Muscle of leg (tissue), 11 donors: ENCODE data around the gene TRPM5. TPM values are rescaled to one million over a fixed set of nuclear protein-coding genes. Genes with fewer than 3 reads are reported as not detected.

Source experiments
- DNase-seq: peaks from one replicate; pipeline ENCODE4 v3.0.0; 2013
- H3K27ac ChIP-seq: one replicate; pipeline ENCODE4 v1.5.1; 2013; ENCODE audit warnings: mild to moderate bottlenecking, low read length, control low read depth
- H3K27me3 ChIP-seq: one replicate; pipeline ENCODE4 v1.6.1; 2013; ENCODE audit warnings: low read length; ENCODE audit not compliant: control insufficient read depth, insufficient read depth
- H3K36me3 ChIP-seq: one replicate; pipeline ENCODE4 v1.6.1; 2013; ENCODE audit warnings: low read length; ENCODE audit not compliant: control insufficient read depth, insufficient read depth
- H3K4me1 ChIP-seq: one replicate; pipeline ENCODE4 v1.6.1; 2013; ENCODE audit warnings: low read length; ENCODE audit not compliant: control insufficient read depth, insufficient read depth
- H3K4me3 ChIP-seq: one replicate; pipeline ENCODE4 v1.5.1; 2013; ENCODE audit warnings: low read length, control low read depth
- H3K9me3 ChIP-seq: replicated peaks from 2 replicates; pipeline ENCODE4 v1.6.1; 2013; ENCODE audit warnings: low read depth, low read length; ENCODE audit not compliant: control insufficient read depth
- WGBS: methylation state at CpG from one replicate; pipeline ENCODE4 v1.1.5; 2013; ENCODE audit warnings: missing lambda C conversion rate; ENCODE audit not compliant: insufficient coverage; 5-methylcytosine and 5-hydroxymethylcytosine counted together
- polyA plus RNA-seq, 8 donors: library from polyadenylated mRNA; unstranded; fragments of 120-200 nt; gene quantifications; one replicate each; pipeline versions ENCODE4 v1.2.1 to v1.2.3, GENCODE V29; 2013; ENCODE audit warnings: inconsistent platforms in 1 of 8, low replicate concordance in 1 of 8; ENCODE audit not compliant: insufficient read length in 8 of 8, insufficient read depth in 1 of 8
- total RNA-seq: library from RNA; stranded (reverse); fragments of 120-200 nt; gene quantifications from one replicate; pipeline ENCODE4 v1.2.4, GENCODE V29; 2013

TRPM5 gene
- total and polyA plus RNA-seq, 9 donors, result under 0.01 to 0.05 (median 0.04) TPM; not detected in 5

DNA sequence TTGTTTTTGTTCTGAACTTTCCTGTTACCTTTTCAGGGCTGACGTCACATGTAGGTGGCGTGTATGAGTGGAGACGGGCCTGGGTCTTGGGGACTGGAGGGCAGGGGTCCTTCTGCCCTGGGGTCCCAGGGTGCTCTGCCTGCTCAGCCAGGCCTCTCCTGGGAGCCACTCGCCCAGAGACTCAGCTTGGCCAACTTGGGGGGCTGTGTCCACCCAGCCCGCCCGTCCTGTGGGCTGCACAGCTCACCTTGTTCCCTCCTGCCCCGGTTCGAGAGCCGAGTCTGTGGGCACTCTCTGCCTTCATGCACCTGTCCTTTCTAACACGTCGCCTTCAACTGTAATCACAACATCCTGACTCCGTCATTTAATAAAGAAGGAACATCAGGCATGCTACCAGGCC is 47.3 kb downstream of the TRPM5 start:
- Histone ChIP-seq H3K27me3 (no peaks in the 10 kb centered on the region), H3K27ac (no peak overlapping the region), H3K9me3 (no peaks in the 10 kb centered on the region), H3K36me3 (peaks cover 70% of the 10 kb centered on the region), H3K4me1 (peaks cover 44% of the 10 kb centered on the region), H3K4me3 (no peak overlapping the region)
- DNase-seq, result no peak
- 86% methylated on average over 12 of the region's 12 CpGs for WGBS

DNA sequence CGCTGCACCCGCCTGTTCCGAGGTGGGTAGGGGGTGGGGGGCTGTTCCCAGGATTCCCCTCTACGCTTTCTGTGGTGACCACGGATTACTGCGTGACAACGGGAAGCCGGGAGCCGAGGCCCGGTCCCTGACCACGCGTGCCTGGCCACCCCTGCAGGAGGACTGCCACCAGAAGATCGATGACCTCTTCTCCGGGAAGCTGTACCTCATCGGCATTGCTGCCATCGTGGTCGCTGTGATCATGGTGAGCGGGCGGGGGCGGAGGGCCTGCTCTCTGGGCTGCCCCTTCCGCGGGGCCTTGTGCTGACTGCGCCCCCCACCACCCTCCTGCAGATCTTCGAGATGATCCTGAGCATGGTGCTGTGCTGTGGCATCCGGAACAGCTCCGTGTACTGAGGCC is 47.8 kb downstream of the TRPM5 start:
- no peak overlapping the region for H3K4me3 ChIP-seq
- H3K4me1 ChIP-seq, result peaks cover 44% of the 10 kb centered on the region
- no peak for DNase-seq
- peaks cover 70% of the 10 kb centered on the region for H3K36me3 ChIP-seq
- H3K27me3 ChIP-seq, result no peaks in the 10 kb centered on the region
- WGBS, result 88% methylated on average over 24 of the region's 26 CpGs
- H3K27ac ChIP-seq, result no peak overlapping the region
- no peaks in the 10 kb centered on the region for H3K9me3 ChIP-seq

DNA sequence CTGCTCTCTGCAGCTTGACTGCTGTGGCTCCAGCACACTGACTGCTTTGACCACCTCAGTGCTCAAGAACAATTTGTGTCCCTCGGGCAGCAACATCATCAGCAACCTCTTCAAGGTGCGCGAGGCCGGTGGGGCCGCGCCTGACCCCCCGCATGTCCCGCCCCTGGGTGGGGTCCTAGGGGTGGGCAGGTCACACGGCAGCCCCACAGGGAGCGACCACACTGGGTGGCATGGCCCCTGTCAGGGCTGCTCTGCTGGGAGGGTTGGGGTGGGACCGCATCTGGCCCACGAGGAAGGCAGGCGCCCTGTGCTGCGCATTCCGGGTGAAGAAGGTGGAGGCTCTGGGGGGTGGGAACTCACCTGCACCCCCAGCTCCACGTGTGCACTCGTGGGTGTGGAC is 48.5 kb downstream of the TRPM5 start:
- Histone ChIP-seq H3K36me3 (peaks cover 75% of the 10 kb centered on the region), H3K27ac (no peak overlapping the region), H3K9me3 (no peaks in the 10 kb centered on the region), H3K4me1 (peaks cover 45% of the 10 kb centered on the region), H3K4me3 (no peak overlapping the region), H3K27me3 (no peaks in the 10 kb centered on the region)
- no peak for DNase-seq
- 85% methylated on average over 15 of the region's 17 CpGs for WGBS

DNA sequence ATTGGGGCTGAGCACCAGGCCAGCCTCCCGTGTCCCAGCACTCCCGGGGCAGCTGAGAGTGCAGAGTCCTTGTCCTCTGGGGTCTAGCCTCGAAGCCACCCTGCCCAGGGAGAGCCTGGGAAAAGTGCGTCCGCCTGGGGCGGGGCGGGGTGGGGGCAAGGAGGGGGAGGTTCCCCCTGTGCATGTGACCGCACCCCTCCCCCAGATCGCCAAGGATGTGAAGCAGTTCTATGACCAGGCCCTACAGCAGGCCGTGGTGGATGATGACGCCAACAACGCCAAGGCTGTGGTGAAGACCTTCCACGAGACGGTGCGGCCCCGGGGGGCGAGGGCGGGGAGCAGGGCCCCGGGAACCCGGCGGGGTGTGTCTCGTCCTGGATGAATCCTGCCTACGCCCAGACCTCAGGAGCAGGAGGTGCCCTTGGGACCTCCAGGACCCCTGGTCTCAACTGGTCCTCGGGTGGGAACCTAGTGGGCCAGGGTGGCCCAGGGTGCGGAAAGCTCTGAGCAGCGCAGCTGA is 49.0 kb downstream of the TRPM5 start:
- WGBS, result 82% methylated on average over 20 of the region's 26 CpGs
- Histone ChIP-seq H3K27me3 (no peaks in the 10 kb centered on the region), H3K4me3 (no peak overlapping the region), H3K9me3 (no peaks in the 10 kb centered on the region), H3K27ac (no peak overlapping the region), H3K36me3 (peaks cover 78% of the 10 kb centered on the region), H3K4me1 (peaks cover 50% of the 10 kb centered on the region)
- DNase-seq, result no peak

DNA sequence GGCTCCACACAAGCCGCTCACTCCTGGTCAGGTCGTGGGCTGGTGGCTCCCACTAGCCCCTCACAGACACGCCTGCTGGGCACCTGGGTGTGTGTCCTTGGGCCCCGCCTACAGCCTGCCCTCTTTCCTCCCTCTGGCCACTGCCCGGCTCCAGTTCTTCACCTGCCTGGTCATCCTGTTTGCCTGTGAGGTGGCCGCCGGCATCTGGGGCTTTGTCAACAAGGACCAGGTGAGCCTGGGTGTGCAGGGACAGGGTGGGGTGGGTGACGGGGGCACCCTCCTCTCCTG is 49.6 kb downstream of the TRPM5 start:
- peaks cover 84% of the 10 kb centered on the region for H3K36me3 ChIP-seq
- 81% methylated on average over 6 of the region's 8 CpGs for WGBS
- H3K27ac ChIP-seq, result no peak overlapping the region

More for the DNA sequence above, 49.6 kb downstream of the TRPM5 start:
- no peak overlapping the region for H3K4me3 ChIP-seq
- peaks cover 52% of the 10 kb centered on the region for H3K4me1 ChIP-seq
- H3K27me3 ChIP-seq, result no peaks in the 10 kb centered on the region
- DNase-seq, result no peak
- H3K9me3 ChIP-seq, result no peaks in the 10 kb centered on the region

Other genes with a start within 250 kb of the TRPM5 start
- gene ASCL2, start 173.9 kb downstream of the TRPM5 start, total RNA-seq, result 0.53 TPM
- gene ASCL2, start 173.9 kb downstream of the TRPM5 start, polyA plus RNA-seq, result under 1 TPM; 0.11 to 0.47 (median 0.28) TPM
- 2.3 TPM for gene C11orf21, start 142.6 kb downstream of the TRPM5 start, total RNA-seq
- gene C11orf21, start 142.6 kb downstream of the TRPM5 start, polyA plus RNA-seq, result 1 to 10 TPM in 5 of 8 donors, under 1 TPM in 3; 0.41 to 4.1 (median 2.0) TPM
- gene TSPAN32, start 142.5 kb downstream of the TRPM5 start, total RNA-seq, result 2.7 TPM
- 1 to 10 TPM; 1.6 to 6.9 (median 3.6) TPM for gene TSPAN32, start 142.5 kb downstream of the TRPM5 start, polyA plus RNA-seq
- gene CD81, start 67.2 kb downstream of the TRPM5 start, total RNA-seq, result 187 TPM
- 100 to 1,000 TPM; 374 to 495 (median 433) TPM for gene CD81, start 67.2 kb downstream of the TRPM5 start, polyA plus RNA-seq
- 36.7 TPM for gene TSSC4, start 43.8 kb downstream of the TRPM5 start, total RNA-seq
- gene TSSC4, start 43.8 kb downstream of the TRPM5 start, polyA plus RNA-seq, result 10 to 100 TPM; 25.2 to 31.2 (median 27.0) TPM
- 0.84 TPM for gene KCNQ1, start 494 bp upstream of the TRPM5 start, total RNA-seq
- 1 to 10 TPM; 1.9 to 4.1 (median 2.7) TPM for gene KCNQ1, start 494 bp upstream of the TRPM5 start, polyA plus RNA-seq